Measurements from ENCODE around the gene ABCC6. TPM values are rescaled to one million over a fixed set of nuclear protein-coding genes. Genes with fewer than 3 reads are reported as not detected.
"Not testable (repeated sequence)": the region's sequence is repeated elsewhere in the genome, so short reads cannot be mapped to it uniquely, and the experiment has no call there.

ABCC6 gene
- total and polyA plus RNA-seq, 2 of the 13 experiments (the other 11 are each of a cell fraction or from before 2014, with no cell fraction given) = 82.4 to 105 TPM

- peak; percentile 68 for TF ChIP-seq ZGPAT (CRISPR knock-in tag; IDR thresholded peaks at IDR 0.05)
- TF ChIP-seq ARID5B (CRISPR knock-in tag; IDR thresholded peaks at IDR 0.05) = peak; percentile 89
- TF ChIP-seq FOXP1, SOX13, SOX6 (IDR thresholded peaks at IDR 0.05): not testable (repeated sequence)
- peak; percentile 85 for TF ChIP-seq FOXP1 (CRISPR knock-in tag; IDR thresholded peaks at IDR 0.05)
- peak; percentile 59; the same call in 1 of the 2 replicates for TF ChIP-seq KDM6A (CRISPR knock-in tag; IDR thresholded peaks at IDR 0.05; ENCODE audit: low read depth)
- TF ChIP-seq PAXIP1 (CRISPR knock-in tag; conservative IDR thresholded peaks at IDR 0.05) = 0 out of 2 replicates have a peak, but pooled peaks have one; percentile 27
- 0 out of 2 replicates have a peak, but pooled peaks have one; percentile 28 for TF ChIP-seq ZFP1 (CRISPR knock-in tag; IDR thresholded peaks at IDR 0.05)
- peak in 1 of 2 experiments; percentile 67; a peak in 2 of 4 replicates for TF ChIP-seq SOX13 (CRISPR knock-in tag; conservative IDR thresholded peaks at IDR 0.05 in 1 of 2, IDR thresholded peaks at IDR 0.05 in 1 of 2)
- TF ChIP-seq ZKSCAN8 (CRISPR knock-in tag; IDR thresholded peaks at IDR 0.05; ENCODE audit: borderline replicate concordance) = peak; percentile 75; the same call in 1 of the 2 replicates
- peak; percentile 38; the same call in 1 of the 2 replicates for TF ChIP-seq YEATS4 (CRISPR knock-in tag; IDR thresholded peaks at IDR 0.05; ENCODE audit: borderline replicate concordance)
- peak; percentile 81 for TF ChIP-seq RXRB (CRISPR knock-in tag; IDR thresholded peaks at IDR 0.05; ENCODE audit: borderline replicate concordance)
- 0 out of 2 replicates have a peak, but pooled peaks have one; percentile 15 for TF ChIP-seq ZBTB33 (CRISPR knock-in tag; IDR thresholded peaks at IDR 0.05)
- peak; percentile 53; the same call in 1 of the 2 replicates for TF ChIP-seq DMAP1 (CRISPR knock-in tag; IDR thresholded peaks at IDR 0.05)
- TF ChIP-seq THAP11 (CRISPR knock-in tag; IDR thresholded peaks at IDR 0.05) = peak; percentile 55; the same call in 1 of the 2 replicates
- TF ChIP-seq PPARG (CRISPR knock-in tag; conservative IDR thresholded peaks at IDR 0.05) = 0 out of 2 replicates have a peak, but pooled peaks have one; percentile 37
- TF ChIP-seq CEBPG (CRISPR knock-in tag; IDR thresholded peaks at IDR 0.05) = peak; percentile 95
- peak; percentile 61; the same call in 1 of the 2 replicates for TF ChIP-seq HOXA3 (CRISPR knock-in tag; IDR thresholded peaks at IDR 0.05)
- TF ChIP-seq NCOR1 (IDR thresholded peaks at IDR 0.05; ENCODE audit: borderline replicate concordance, low read length) = peak; percentile 57; the same call in 1 of the 2 replicates
- peak; percentile 7; the same call in 1 of the 2 replicates for TF ChIP-seq SOX6 (CRISPR knock-in tag; IDR thresholded peaks at IDR 0.05)
- TF ChIP-seq CEBPB (IDR thresholded peaks at IDR 0.05; ENCODE audit: borderline replicate concordance, low read depth, low read length) = peak; percentile 76
These were observed 9.4 kb downstream of the ABCC6 start (continued) for GRCh38 chr16:16213863-16214293.

Measured in HepG2 (cell line).